HG02678 (cell line): ENCODE results near the gene GPR148.

ENCODE experiments used
- ATAC-seq: cut with Tn5 transposase; IDR thresholded peaks from one replicate; pipeline ENCODE4 v1.9.1; 2021; ENCODE audit warnings: mild to moderate bottlenecking, moderate library complexity; ENCODE audit not compliant: unreplicated experiment

Gene GPR148

GRCh38 chr2:130768191-130768855, 39.5 kb downstream of the GPR148 start:
- no peak for ATAC-seq

- ATAC-seq: no peak
Measured at GRCh38 chr2:130769343-130769907, 40.6 kb downstream of the GPR148 start.

- ATAC-seq: no peak
Measured at GRCh38 chr2:130776550-130776949, 47.7 kb downstream of the GPR148 start.

- ATAC-seq: no peak
Measured at GRCh38 chr2:130778781-130779180, 49.9 kb downstream of the GPR148 start.
